ENCODE results near the gene OTUD1. TPM values are rescaled to one million over a fixed set of nuclear protein-coding genes. Genes with fewer than 3 reads are reported as not detected.

The OTUD1 gene
- total RNA-seq, 2 experiments from 2014 or later, result 15.7 to 16.0 TPM

- CTCF ChIA-PET, result no interaction called here
- peaks cover 9% of the 10 kb centered on the region for H3K27me3 Mint-ChIP-seq (ENCODE audit: low read depth)
- peaks cover 13% of the 10 kb centered on the region for H3K4me1 Mint-ChIP-seq (ENCODE audit: low read depth)
- no peaks in the 10 kb centered on the region for H3K9me3 Mint-ChIP-seq
- intact Hi-C loops (cut with micrococcal nuclease), result no loop called here
- no peak for DNase-seq
- no peaks in the 10 kb centered on the region for H3K36me3 Mint-ChIP-seq (ENCODE audit: low read depth)
- no peak overlapping the region for H3K27ac Mint-ChIP-seq
- no peak overlapping the region for H3K4me3 Mint-ChIP-seq
These were observed 35.8 kb downstream of the OTUD1 start for GRCh38 chr10:23474626-23475025.

GRCh38 chr10:23478570-23478969 is 39.7 kb downstream of the OTUD1 start:
- Mint-ChIP-seq H3K27me3 (ENCODE audit: low read depth) (no peaks in the 10 kb centered on the region), H3K4me3 (no peak overlapping the region), H3K9me3 (no peaks in the 10 kb centered on the region), H3K36me3 (ENCODE audit: low read depth) (no peaks in the 10 kb centered on the region), H3K27ac (no peak overlapping the region), H3K4me1 (ENCODE audit: low read depth) (peaks cover 4% of the 10 kb centered on the region)
- intact Hi-C loops (cut with micrococcal nuclease), result no loop called here
- CTCF ChIA-PET, result no interaction called here
- DNase-seq, result no peak

GRCh38 chr10:23479798-23480473 is 41.1 kb downstream of the OTUD1 start:
- intact Hi-C loops (cut with micrococcal nuclease), result no loop called here
- Mint-ChIP-seq H3K4me1 (ENCODE audit: low read depth) (no peaks in the 10 kb centered on the region), H3K27me3 (ENCODE audit: low read depth) (no peaks in the 10 kb centered on the region), H3K36me3 (ENCODE audit: low read depth) (no peaks in the 10 kb centered on the region), H3K9me3 (no peaks in the 10 kb centered on the region), H3K27ac (no peak overlapping the region), H3K4me3 (no peak overlapping the region)
- CTCF ChIA-PET, result interaction anchor here (1.2 kb wide), 1 partner anchor 10 kb away, joined by 3 read pairs; no protein-coding TSS in a partner anchor
- no peak for DNase-seq

GRCh38 chr10:23481363-23481961 is 42.6 kb downstream of the OTUD1 start:
- H3K4me1 Mint-ChIP-seq (ENCODE audit: low read depth), result no peaks in the 10 kb centered on the region
- no peak overlapping the region for H3K27ac Mint-ChIP-seq
- CTCF ChIA-PET, result interaction anchor here (0.6 to 1.2 kb wide), 3 partner anchors 9 to 167 kb away, joined by 3 read pairs; no protein-coding TSS in a partner anchor
- no peaks in the 10 kb centered on the region for H3K36me3 Mint-ChIP-seq (ENCODE audit: low read depth)
- DNase-seq, result no peak
- intact Hi-C loops (cut with micrococcal nuclease), result no loop called here
- H3K4me3 Mint-ChIP-seq, result no peak overlapping the region
- H3K27me3 Mint-ChIP-seq (ENCODE audit: low read depth), result no peaks in the 10 kb centered on the region
- no peaks in the 10 kb centered on the region for H3K9me3 Mint-ChIP-seq

GRCh38 chr10:23490115-23490514 is 51.2 kb downstream of the OTUD1 start:
- Mint-ChIP-seq H3K9me3 (no peaks in the 10 kb centered on the region), H3K27me3 (ENCODE audit: low read depth) (no peaks in the 10 kb centered on the region), H3K36me3 (ENCODE audit: low read depth) (no peaks in the 10 kb centered on the region), H3K27ac (no peak overlapping the region), H3K4me1 (ENCODE audit: low read depth) (no peaks in the 10 kb centered on the region), H3K4me3 (no peak overlapping the region)
- intact Hi-C loops (cut with micrococcal nuclease), result no loop called here
- DNase-seq, result no peak
- CTCF ChIA-PET, result interaction anchor here (1.1 to 1.5 kb wide), 2 partner anchors 10 to 17 kb away, joined by 3 to 4 read pairs; no protein-coding TSS in a partner anchor

Small RNA genes within 50 kb of the gene (microRNA-seq; reads per million reads assigned to microRNA genes)
- gene MIR1254-2 (ENCODE audit: borderline microRNAs expressed, borderline replicate concordance), result not detected

Other genes starting within 250 kb of the OTUD1 start
- gene PTF1A, start 246.8 kb upstream of the OTUD1 start, total RNA-seq, result not detected
- 1 to 10 TPM; 2.0 to 3.2 TPM for gene C10orf67, start 94.3 kb upstream of the OTUD1 start, total RNA-seq